Mesothelial cell of epicardium (in vitro differentiated cells): ENCODE measurements around the gene WDR73. TPM values are rescaled to one million over a fixed set of nuclear protein-coding genes. Genes with fewer than 3 reads are reported as not detected.

Experiments used
- DNase-seq, 2 experiments: peaks; one replicate each; pipeline ENCODE4 v3.0.0; 2021; ENCODE audit warnings: low spot score in 2 of 2; ENCODE audit not compliant: unreplicated experiment in 2 of 2
- H3K27ac Mint-ChIP-seq: 2 replicates; pipeline ENCODE4 v1.8.0; 2021; ENCODE audit warnings: mixed read lengths
- H3K27me3 Mint-ChIP-seq: 2 replicates; pipeline ENCODE4 v1.8.0; 2021; ENCODE audit warnings: low read depth, mixed read lengths
- H3K36me3 Mint-ChIP-seq: 2 replicates; pipeline ENCODE4 v1.8.0; 2021; ENCODE audit warnings: mixed read lengths
- H3K4me1 Mint-ChIP-seq: 2 replicates; pipeline ENCODE4 v1.8.0; 2021; ENCODE audit warnings: mixed read lengths
- H3K4me3 Mint-ChIP-seq: 2 replicates; pipeline ENCODE4 v1.8.0; 2021; ENCODE audit warnings: mild to moderate bottlenecking, moderate library complexity, mixed read lengths
- H3K9me3 Mint-ChIP-seq: 2 replicates; pipeline ENCODE4 v1.8.0; 2021; ENCODE audit warnings: mixed read lengths
- total RNA-seq: library from RNA; stranded (reverse); gene quantifications from 3 replicates; pipeline ENCODE4 v1.2.1, GENCODE V29; 2021
- TF ChIP-seq, protein P1 (sequence below): fragments of 200-600 bp; sonication (generic); IDR thresholded peaks from one replicate; pipeline ENCODE4 v1.5.0; 2021; ENCODE audit warnings: antibody characterized with exemption; ENCODE audit not compliant: unreplicated experiment

WDR73 gene
- total RNA-seq, 1 donor from 2014 or later, result 47.5 TPM

DNA sequence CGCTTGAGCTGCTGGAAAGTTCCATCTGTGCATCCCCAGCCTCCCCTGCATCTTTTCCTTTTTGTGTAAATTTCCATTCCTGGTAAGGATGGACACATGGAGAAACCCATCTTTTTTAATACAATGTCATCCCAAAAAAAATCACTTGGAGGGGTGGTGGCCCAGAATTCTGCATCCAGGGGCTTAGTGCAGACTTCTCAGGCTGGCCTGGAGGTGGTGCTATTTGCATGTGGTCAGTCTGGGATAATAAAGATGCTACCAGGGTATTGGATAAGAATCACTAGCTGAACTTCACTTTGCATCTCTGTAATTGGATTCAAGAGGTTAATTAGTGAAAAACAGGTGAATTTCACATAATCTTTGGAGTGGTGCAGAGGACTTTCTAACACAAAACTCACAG is 55.1 kb downstream of the WDR73 start:
- Mint-ChIP-seq H3K27ac (no peak overlapping the region), H3K4me1 (peaks cover 19% of the 10 kb centered on the region), H3K4me3 (no peak overlapping the region), H3K27me3 (peaks cover 4% of the 10 kb centered on the region), H3K36me3 (peaks cover 3% of the 10 kb centered on the region), H3K9me3 (no peaks in the 10 kb centered on the region)
- no peak for DNase-seq
- TF ChIP-seq, protein P1, sequence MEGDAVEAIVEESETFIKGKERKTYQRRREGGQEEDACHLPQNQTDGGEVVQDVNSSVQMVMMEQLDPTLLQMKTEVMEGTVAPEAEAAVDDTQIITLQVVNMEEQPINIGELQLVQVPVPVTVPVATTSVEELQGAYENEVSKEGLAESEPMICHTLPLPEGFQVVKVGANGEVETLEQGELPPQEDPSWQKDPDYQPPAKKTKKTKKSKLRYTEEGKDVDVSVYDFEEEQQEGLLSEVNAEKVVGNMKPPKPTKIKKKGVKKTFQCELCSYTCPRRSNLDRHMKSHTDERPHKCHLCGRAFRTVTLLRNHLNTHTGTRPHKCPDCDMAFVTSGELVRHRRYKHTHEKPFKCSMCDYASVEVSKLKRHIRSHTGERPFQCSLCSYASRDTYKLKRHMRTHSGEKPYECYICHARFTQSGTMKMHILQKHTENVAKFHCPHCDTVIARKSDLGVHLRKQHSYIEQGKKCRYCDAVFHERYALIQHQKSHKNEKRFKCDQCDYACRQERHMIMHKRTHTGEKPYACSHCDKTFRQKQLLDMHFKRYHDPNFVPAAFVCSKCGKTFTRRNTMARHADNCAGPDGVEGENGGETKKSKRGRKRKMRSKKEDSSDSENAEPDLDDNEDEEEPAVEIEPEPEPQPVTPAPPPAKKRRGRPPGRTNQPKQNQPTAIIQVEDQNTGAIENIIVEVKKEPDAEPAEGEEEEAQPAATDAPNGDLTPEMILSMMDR, result no peak

DNA sequence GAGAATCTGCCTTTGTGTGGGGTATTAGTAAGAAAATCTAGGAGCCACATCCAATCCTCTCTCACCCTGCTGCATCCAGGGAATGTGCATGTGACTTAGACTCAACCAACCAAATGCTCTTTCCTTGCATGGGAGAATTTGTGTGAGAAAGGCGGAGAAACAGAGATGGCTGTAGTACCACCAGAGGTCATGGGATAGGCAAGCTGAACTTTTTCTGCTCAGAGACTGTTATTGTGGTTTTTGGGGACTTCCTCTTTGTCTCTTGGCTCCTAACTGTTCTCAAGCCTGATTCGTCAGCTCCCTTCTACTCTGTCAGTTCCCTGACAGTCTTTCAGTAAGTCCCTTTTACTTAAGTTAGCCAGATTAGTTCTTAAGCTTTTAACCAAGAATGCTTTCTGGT is 55.8 kb downstream of the WDR73 start:
- no peak overlapping the region for H3K4me3 Mint-ChIP-seq
- H3K4me1 Mint-ChIP-seq, result peaks cover 13% of the 10 kb centered on the region
- H3K27ac Mint-ChIP-seq, result no peak overlapping the region
- TF ChIP-seq, protein P1, result no peak
- DNase-seq, result no peak
- H3K27me3 Mint-ChIP-seq, result peaks cover 4% of the 10 kb centered on the region
- H3K36me3 Mint-ChIP-seq, result no peaks in the 10 kb centered on the region
- no peaks in the 10 kb centered on the region for H3K9me3 Mint-ChIP-seq

DNA sequence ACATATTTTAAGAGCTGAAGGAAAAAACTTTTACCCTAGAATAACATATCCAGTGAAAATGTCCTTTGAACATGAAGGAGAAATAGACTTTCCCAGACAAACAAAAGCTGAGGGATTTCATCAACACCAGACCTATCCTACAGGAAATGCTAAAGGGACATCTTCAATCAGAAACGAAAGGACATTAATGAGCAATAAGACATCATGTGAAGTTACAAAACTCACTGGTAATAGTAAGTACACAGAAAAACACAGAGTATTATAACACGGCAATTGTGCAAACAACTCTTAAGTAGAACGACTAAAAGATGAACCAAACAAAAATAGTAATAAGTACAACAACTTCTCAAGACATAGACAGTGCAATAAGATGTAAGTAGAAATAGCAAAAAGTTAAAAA is 56.8 kb downstream of the WDR73 start:
- Mint-ChIP-seq H3K36me3 (no peaks in the 10 kb centered on the region), H3K27ac (peak overlapping the region; percentile 78), H3K4me3 (peak overlapping the region; percentile 69), H3K27me3 (peaks cover 6% of the 10 kb centered on the region), H3K9me3 (no peaks in the 10 kb centered on the region), H3K4me1 (peaks cover 7% of the 10 kb centered on the region)
- TF ChIP-seq, protein P1, result no peak
- no peak for DNase-seq

DNA sequence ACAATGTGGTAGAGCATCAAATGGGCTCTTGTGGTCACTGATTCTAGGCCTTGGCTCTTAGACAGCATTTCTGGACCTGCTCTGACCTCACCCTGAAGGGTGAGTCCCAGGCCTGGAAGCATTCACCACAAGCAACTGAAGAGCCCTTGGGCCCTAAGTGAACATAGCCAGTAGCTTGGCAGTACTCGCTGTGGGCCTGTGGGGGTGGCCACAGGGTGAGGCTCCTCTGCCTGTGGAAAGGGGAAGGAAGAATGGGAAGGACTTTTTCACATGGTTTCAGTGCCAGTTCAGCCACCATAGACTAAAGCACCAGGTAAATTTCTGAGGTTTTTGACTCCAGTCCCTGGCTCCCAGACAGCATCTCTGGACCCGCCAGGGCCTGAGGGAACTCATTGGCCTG is 58.4 kb downstream of the WDR73 start:
- TF ChIP-seq, protein P1, result no peak
- Mint-ChIP-seq H3K27me3 (peaks cover 6% of the 10 kb centered on the region), H3K4me1 (no peaks in the 10 kb centered on the region), H3K27ac (no peak overlapping the region), H3K4me3 (no peak overlapping the region), H3K9me3 (no peaks in the 10 kb centered on the region), H3K36me3 (no peaks in the 10 kb centered on the region)
- no peak for DNase-seq

DNA sequence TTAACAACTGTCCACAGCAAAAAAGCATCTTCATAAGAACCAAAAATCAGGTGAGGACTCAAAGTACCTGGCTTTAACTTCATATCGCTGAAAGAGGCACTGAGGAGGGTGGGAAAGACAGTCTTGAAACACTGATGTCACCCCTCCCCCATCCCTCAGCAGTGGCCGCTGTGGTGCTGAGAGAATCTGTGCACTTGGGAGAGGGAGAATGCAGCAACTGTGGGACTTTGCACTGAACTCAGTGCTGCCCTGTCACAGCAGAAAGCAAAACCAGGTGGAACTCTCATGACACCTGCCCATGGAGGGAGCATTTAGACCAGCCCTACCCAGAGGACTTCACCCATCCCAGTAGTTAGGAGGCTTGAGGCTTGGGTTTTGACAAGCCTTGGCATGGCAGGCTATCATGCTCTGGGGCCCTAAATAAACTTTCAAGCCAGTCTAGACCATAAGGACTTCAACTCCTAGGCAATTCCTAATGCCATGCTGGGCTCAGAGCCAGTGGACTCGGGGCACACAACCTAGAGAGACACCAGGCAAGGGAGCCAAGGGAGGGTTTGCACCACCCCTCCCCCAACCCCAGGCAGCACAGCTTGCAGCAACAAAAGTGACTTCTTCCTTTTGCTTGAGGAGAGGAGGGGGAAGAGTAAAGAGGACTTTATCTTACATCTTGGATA is 59.3 kb downstream of the WDR73 start:
- Mint-ChIP-seq H3K36me3 (no peaks in the 10 kb centered on the region), H3K27me3 (peaks cover 6% of the 10 kb centered on the region), H3K9me3 (no peaks in the 10 kb centered on the region), H3K4me1 (no peaks in the 10 kb centered on the region), H3K27ac (no peak overlapping the region), H3K4me3 (no peak overlapping the region)
- TF ChIP-seq, protein P1, result no peak
- DNase-seq, result no peak

DNA sequence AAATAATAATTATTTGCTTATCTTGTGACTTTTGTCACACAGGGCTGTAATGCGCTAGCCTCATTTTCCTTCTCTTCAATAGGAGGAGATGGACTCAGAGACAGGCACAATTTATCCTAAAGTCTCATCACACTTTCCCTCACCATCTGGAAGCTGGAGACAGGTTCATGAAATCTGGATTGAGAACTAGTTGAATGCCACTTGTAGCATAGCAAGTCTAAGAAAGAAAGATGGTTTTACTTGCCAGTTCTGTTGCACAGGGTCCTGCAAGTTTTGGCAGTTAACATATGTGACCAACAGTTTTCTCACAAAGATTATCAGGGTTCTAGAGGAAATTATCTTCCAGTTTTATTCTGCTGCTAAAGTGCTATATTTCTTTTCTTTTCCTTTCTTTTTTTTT is 62.3 kb downstream of the WDR73 start:
- TF ChIP-seq, protein P1, result no peak
- H3K36me3 Mint-ChIP-seq, result no peaks in the 10 kb centered on the region
- DNase-seq, result no peak
- H3K27ac Mint-ChIP-seq, result no peak overlapping the region
- H3K27me3 Mint-ChIP-seq, result peaks cover 6% of the 10 kb centered on the region
- H3K4me3 Mint-ChIP-seq, result no peak overlapping the region
- no peaks in the 10 kb centered on the region for H3K9me3 Mint-ChIP-seq
- H3K4me1 Mint-ChIP-seq, result peaks cover 12% of the 10 kb centered on the region
